GM18873 (cell line): Measurements from ENCODE around the gene ZNF646.
"Not testable (repeated sequence)": the region's sequence is repeated elsewhere in the genome, so short reads cannot be mapped to it uniquely, and the experiment has no call there.

ENCODE experiments used
- ATAC-seq: cut with Tn5 transposase; IDR thresholded peaks from one replicate; pipeline ENCODE4 v1.9.1; 2021; ENCODE audit warnings: mild to moderate bottlenecking, moderate library complexity, moderate number of reproducible peaks; ENCODE audit not compliant: unreplicated experiment, low FRiP score

ZNF646 gene

DNA sequence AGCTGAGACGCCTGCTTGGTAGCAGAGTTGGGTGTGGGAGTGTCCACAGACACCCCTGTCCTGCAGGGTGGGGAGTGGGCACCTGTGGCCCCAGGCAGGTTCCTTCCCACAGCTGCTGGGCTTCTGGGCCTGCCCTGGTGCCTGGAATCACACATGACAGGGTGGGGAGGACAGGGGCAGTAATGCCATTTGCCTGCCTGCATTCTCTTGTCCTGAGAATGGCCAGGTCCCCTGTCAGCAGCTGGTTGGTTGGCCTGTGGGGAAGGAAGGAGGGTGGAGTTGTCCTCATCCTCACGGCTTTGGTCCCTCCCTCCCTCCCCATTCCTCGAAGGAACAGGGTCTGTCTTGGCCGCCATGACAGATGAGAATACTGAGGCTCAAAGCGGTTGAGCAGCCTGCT is 9.3 kb downstream of the ZNF646 start:
- ATAC-seq = no peak

DNA sequence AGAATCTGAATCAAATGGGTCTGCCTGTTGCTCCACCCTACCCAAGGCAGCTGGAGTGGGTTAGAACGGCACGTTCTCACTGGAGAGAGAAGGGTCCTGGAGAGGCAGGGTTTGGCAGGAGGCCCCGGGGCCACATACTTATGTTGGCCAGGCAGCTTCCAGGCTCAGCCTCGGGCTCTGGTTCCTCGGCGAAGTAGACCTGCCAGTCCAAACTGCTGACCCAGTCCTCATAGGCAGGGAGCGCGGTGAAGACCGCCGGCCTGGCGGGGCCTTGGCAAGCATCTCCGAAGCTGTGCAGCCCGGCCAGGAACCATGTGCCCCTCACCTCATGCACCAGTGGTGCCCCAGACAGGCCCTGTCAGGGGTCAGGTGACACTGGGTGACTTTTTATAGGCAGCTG is 9.8 kb downstream of the ZNF646 start:
- no peak for ATAC-seq

DNA sequence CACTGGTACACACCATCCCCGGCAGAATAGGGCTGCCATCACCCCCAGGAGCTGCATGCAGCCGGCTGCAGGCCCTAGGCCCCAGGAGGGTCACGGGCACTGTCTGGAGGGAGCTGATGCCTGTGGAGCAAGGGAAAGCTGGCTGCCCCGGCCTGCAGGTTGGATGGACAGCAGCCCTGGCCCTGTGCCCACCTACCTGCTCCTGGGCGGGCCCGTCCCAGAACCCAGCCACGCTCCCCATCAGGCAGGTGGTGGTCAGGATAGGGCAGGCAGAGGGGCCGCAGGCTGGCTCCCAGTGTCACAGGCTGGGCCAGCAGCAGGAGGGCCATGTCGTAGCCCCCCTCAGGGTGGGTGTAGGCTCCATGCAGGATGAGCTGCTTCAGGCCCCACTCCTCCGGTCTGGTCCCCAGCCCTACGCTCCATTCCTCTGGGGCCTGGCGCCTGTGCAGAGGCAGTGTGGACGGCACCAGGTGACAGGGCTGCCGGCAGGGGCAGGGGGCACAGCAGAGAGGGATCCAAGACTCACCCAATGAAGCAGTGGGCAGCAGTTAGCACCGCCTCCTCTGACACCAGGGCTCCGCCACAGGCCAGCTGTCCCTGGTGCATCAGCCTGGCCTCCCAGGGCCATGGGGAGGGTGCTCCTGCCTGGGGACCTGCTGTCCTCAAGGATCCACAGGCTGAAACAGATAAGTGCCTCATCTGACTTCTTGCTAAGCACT is 10.5 kb downstream of the ZNF646 start:
- ATAC-seq = no peak

DNA sequence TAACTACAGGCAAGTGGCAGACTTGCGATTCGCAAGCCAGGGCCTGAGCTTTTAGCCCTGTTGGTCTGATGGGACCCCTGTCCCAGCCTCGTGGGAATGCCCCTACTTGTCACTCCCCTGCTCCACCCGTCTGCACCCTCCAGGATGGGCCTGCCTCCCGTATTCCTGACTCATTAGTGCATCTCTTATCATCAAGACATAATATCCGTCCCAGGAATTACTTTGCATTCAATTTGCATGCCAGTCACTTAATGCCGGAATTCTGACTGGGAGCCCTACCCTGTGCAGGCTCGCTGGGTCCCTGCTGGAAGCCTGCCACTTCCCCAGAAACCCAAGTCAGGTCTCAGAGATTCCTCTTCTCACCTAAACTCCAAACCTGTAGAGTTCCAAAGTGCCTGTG is 11.2 kb downstream of the ZNF646 start:
- ATAC-seq = no peak

DNA sequence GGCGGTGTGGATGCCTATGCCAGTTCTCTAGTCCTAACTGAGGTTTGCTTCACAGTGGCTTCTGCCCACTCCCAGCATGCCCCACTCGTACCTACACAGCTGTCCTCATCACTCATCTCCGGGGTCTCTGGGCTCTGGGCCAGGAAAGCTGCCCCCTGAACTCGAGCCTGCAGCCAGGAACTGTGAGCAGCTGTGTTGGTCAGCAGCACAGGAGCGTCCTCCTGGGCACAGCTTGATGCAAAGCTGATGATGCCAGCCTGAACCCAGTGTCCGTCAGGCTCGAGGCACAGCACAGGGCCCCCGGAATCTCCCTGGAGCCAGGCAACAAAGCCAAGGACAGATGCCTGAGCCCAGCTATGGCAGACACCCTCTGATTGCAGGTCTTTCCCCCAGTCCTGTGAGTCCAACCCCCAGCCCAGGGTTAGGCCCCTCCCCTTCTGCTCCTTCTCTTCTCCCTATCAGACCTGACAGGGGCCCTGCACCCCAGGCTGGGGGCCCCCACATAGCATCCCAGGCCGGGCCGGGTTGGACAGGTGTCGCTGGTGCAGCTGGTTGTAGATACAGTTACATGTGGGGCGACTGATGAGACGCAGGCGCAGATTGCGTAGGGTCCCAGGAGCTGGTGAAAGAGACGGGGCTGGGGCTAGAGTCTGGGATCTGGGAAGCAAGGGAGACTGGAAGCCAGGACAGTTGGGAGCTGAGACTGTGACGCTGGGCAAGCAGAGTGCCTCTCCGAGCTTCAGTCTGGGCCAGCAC is 11.8 kb downstream of the ZNF646 start:
- ATAC-seq = no peak

DNA sequence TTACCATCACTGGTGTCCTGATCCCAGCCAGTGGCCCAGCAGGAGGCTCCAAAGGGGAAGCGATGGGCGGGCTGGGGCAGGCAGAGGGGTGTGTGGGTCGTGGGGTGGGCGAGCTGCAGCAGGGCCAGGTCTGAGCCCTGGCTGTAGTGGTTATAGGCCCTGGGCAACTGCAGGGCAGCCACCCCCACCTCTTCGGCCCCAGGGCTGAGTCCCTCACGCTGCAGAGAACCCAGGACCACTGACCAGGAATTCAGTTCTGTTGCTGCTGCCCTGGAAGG is 12.3 kb downstream of the ZNF646 start:
- no peak for ATAC-seq

DNA sequence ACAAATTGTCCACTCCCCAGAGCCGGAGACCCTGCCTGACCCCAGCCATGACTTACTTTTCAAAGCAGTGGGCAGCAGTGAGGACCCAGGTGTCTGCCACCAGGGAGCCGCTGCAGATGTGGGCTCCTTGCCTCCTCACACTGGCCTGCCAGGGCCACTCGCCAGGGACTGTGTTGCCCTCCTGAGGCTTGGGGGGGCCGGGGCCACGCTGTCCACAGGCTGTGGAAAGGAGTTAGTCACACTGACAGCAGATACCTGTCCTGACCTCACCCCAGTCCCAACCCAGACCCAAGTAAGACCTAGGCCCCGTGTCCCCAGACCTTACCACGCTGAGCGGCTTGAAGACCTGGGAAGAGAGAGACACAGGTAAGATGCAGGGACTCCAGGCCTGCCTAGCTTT is 13.3 kb downstream of the ZNF646 start:
- ATAC-seq = no peak

DNA sequence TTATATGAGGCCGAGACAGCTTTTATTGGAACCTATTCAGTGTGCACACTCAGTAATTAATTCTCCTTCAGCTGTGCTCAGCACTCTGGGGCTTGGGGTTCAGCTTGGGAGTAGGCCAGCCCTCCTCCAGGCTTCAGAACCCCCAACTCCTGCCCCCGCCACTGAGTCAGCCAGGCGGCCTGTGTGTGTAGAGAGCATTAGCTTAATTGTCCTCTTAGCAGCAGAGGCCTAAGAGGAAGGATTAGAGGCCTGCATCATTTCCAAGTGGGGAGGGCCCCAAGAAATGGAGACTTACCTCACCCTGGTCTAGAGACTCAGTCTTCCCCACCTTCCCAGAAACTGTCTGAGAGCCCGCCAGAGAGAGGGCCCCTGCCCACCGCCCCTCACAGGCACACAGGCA is 13.7 kb downstream of the ZNF646 start:
- ATAC-seq = no peak

DNA sequence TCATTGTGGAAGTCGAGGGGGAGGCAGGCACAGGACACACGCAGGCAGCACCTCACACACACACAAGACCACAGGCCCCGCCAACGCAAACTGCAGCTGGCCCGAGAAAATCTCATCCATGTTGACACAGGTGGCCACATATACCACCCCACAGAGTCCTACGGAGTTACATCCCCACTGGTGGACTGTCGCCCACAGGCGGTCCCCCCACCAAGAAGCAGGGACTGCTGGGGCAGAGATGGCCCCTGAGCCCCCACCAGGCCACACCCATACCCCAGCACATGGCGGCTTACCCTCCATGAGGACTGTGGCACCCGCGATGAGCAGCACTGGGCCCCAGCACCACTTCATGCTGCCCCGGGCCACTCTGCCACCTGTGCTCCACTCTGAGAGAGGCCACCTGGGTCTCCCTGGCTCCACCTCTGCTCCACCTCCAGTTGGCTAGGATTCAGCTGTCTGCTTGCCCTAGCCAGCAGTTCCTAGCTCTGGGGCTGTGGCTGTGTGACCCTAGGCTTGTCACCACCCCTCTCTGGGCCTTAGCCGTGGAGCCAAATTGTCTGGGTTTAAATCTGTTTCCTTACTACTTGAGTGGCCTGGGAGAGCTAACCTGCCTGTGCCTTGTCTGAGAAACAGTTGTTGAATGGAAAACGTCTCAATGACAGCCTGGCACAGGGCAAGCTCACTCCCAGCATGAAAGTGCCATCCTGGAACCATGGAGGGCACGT is 14.4 kb downstream of the ZNF646 start, which contains the start of gene PRSS53:
TSS of gene PRSS53 (minus strand) at position 485 of the 725 bp plus-strand sequence. CDS start at position 351, 134 bp downstream.
- ATAC-seq = no peak

DNA sequence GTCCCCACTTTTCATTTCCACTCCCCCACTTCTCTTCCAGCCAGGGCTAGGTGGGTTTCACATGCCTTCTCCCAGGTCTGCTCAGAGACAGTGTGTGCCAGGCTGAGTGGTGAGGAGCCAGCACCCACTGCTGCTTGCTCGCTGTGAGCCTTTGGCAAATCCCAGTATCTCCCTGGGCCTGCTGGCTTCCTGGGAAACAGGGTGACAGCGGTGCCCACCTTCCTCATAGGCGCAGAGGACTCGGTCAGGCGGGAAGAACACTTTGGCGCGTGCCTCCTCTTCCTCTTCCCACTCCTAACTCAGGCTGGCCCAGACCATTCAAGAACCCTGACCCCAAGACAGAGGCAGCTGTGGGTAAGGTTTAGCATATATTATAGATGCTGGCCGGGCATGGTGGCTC is 15.0 kb downstream of the ZNF646 start:
- no peak for ATAC-seq

DNA sequence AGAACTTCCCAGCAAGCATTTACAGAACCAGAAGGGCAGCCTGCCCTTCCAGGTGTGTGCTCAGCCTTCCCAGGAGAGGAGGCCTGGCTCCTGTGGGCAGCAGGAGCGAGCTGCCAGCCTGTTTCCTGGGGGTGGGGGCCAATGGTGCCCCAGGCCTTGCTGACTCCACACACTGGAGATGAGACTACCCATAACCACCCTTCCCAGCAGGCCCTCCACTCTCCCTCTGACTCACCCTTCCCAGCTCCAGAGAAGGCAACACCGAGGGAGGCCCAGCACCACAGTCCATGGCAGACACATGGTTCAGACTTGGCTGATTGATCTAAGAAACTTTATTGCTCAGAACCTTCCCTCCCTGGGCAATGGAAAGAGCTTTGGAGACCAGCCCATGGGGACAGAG is 16.3 kb downstream of the ZNF646 start:
- ATAC-seq = no peak

DNA sequence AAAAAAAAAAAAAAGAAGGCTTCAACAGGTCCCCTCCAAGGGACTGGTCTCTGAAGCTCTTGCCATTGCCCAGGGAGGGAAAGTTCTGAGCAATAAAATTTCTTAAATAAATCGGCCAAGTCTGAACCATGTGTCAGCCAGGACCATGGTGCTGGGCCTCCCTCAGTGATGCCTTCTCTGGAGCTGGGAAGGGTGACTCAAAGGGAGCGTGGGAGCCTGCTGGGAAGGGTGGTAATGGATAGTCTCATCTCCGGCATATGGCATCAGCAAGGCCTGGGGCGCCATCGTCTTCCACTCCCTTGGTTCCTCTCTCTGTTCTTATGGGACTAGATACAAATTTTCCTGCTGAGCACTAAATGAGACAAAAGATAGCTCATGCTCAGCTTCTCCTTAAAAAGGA is 18.1 kb downstream of the ZNF646 start:
- ATAC-seq = no peak

DNA sequence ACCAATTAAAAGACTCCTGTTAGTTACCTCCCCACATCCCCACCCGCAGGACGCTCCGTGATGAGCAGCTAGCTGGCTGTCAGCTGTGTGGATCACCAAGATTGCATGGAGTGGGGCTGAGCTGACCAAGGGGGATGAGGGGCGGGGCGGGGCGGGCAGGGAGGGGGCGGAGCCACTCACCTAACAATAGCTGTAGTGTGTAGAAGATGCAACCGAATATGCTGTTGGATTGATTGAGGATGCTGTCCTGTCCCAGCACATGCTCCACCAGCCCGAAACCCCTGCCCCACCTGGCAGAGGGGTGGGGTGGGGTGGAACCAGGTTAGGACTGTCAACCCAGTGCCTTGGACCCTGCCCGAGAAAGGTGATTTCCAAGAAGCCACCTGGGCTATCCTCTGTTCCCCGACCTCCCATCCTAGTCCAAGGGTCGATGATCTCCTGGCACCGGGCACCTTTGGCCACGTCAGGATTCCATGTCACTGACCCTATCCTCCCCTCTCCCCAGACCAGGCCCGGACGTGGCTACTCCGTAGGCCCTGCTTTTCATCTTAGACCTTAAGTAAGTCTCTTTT is 19.0 kb downstream of the ZNF646 start:
- no peak for ATAC-seq

DNA sequence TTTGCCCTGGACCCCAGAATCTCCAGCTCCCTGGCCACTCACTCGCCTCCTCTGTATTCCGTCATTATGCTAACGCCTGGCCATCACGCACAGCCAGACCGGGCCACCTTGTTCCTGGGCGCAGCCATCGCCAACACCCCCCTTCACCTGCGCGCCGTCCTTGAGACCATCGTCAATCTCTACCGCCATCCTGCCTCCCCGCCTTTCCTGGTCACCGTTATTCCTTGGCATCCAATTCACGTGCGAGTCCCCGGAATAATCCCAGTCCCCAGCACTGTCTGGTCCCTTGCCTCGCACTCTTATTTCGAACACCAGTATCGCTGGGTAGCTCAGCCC is 19.8 kb downstream of the ZNF646 start:
- no peak for ATAC-seq

DNA sequence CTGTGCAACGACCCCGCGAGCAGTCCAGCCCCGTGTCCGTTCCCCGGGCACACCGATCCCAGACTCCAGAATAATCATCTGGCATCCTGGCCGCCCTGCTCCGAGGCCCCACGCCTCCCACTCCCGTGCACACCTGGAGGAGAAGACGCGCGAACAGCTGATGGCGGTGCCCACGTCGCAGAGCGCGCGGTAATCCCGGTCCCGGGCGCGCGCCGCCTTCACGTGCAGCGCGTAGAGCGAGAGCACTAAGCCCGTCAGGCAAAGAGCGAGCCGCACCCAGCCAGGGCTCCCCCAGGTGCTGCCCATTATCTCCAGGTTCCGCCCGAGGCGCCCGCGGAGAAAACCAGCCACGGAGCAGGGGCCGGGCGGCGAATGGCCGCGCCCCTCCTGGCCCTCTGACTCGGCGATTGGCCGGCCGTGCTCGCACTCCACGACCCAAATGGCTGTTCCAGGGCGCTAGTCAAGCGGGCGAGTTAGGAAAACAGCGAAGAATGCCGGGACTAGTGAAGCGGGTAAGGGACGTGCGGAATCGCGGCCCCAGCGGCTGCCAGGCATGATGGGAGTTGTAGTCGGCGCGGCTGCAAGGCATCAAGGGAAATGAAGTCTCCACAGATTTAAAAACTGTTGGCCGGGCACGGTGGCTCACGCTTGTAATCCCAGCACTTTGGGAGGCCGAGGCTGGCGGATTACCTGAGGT is 20.4 kb downstream of the ZNF646 start, which contains the start of gene VKORC1:
TSS of gene VKORC1 (minus strand) at position 374 of the 697 bp plus-strand sequence. CDS start at position 306, 68 bp downstream.
- ATAC-seq = peak; percentile 76

DNA sequence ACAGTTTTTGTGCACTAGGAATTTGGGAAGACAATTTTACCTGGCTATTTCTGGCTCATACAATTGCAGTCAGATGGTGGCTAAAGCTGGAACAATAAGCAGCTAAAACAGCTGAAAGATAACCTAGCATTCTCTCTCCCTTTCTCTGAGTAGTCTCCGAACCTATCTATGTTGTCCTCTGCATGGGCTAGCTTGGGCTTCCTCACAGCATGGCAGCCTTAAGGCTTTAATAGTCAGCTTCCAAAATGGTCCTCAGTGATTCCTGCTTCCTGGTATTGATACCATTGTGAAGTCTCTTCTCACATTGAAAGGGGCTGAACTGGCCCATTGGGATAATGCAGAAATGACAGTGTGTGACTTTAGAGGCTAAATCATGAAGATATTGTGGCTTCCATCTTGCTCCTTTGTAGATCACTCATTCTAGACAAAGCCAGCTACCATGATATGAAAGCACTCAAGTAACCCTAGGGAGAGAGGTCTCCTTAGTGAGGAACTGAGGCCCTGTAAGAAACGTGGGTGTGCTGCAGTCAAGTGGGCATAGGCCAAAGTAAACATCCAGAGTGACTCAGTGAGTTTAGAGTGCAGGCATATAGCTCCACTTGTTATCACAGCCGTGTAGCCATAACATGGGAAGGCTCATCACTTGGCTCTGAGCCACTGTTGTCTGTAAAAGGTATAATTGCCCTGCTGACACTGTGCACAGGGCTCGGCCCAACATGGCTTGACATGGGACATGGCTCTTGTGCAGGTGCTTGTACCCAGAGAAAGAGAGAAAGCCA is 25.8 kb downstream of the ZNF646 start:
- no peak for ATAC-seq

DNA sequence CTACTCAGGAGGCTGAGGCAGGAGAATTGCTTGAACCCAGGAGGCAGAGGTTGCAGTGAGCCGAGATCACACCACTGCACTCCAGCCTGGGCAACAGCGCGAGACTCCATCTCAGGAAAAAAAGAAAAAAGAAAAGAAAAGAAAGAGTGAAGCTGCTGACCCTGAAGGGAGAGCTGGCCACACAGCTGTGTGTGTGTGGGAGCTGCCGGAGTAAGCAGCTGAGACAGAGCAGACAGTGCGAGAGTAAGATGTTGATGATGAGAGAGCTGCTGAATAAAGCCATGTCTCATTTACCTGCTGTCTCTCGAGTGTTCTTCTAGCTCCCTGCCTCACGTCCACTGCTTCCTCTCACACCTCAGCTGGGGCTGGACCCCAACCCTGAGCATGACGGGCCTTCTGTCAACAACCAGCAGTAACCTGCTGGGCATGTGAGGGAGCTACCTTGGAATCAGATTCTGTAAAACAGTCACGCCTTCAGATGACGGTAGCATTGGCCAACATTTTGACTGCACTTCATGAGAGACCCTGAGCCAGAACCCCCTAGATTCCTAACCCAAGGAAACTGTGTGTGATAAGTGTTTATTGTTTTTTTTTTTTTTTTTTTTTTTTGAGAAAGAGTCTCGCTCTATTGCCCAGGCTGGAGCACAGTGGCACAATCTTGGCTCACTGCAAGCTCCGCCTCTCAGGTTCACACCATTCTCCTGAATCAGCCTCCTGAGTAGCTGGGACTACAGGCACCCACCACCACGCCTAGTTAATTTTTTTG is 26.8 kb downstream of the ZNF646 start:
- not testable (repeated sequence) for ATAC-seq

DNA sequence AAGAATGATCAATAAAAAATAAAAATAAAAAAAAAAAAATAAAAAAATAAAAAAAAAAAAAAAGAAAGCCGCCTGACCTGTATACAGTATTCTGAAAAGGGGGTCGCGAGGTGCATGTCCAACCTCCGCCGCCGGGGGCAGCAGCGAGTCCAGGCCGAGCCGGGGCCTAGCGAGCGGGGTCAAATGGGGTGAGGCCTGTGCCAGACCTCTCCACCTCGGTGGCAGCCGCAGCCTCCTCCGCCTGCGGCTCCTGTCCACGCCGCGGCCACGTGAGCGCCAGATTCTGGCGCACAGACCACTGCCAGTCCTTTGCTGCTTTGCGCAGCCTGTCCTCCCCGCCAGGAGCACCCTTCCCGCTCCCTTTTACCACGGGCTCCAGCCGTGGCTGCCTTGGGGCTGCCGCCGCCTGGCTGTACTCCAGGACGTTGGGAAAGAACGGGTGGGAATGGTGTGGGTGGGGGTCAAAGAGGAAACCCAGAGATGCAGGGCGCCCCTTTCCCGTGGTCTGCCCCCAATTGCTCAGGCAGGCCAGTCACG is 31.5 kb downstream of the ZNF646 start:
- ATAC-seq = no peak
